ENCODE measurements around the gene KCND2. TPM values are rescaled to one million over a fixed set of nuclear protein-coding genes. Genes with fewer than 3 reads are reported as not detected.

Gene KCND2
- total RNA-seq, 2 experiments from 2014 or later, result not detected

- Mint-ChIP-seq H3K9me3 (ENCODE audit: low read depth) (peaks cover 3% of the 10 kb centered on the region), H3K27me3 (no peaks in the 10 kb centered on the region), H3K4me3 (no peak overlapping the region), H3K27ac (no peak overlapping the region), H3K4me1 (no peaks in the 10 kb centered on the region), H3K36me3 (ENCODE audit: low read depth) (no peaks in the 10 kb centered on the region)
- ATAC-seq (no peak), DNase-seq (no peak)
- ChIA-PET POLR2A (no interaction called here), CTCF (no interaction called here)
- intact Hi-C loops (cut with DNase I, micrococcal nuclease), result no loop called here
These were observed 195.6 kb downstream of the KCND2 start for GRCh38 chr7:120468611-120469010.

GRCh38 chr7:120472892-120473291 is 199.9 kb downstream of the KCND2 start:
- Mint-ChIP-seq H3K4me1 (no peaks in the 10 kb centered on the region), H3K36me3 (ENCODE audit: low read depth) (no peaks in the 10 kb centered on the region), H3K9me3 (ENCODE audit: low read depth) (peaks cover 3% of the 10 kb centered on the region), H3K27me3 (no peaks in the 10 kb centered on the region), H3K27ac (no peak overlapping the region), H3K4me3 (no peak overlapping the region)
- ATAC-seq (no peak), DNase-seq (no peak)
- ChIA-PET POLR2A (no interaction called here), CTCF (no interaction called here)
- intact Hi-C loops (cut with DNase I, micrococcal nuclease), result no loop called here

GRCh38 chr7:120473352-120473751 is 200.4 kb downstream of the KCND2 start:
- Mint-ChIP-seq H3K4me1 (no peaks in the 10 kb centered on the region), H3K27ac (no peak overlapping the region), H3K36me3 (ENCODE audit: low read depth) (no peaks in the 10 kb centered on the region), H3K27me3 (no peaks in the 10 kb centered on the region), H3K9me3 (ENCODE audit: low read depth) (peaks cover 3% of the 10 kb centered on the region), H3K4me3 (no peak overlapping the region)
- no peak for DNase-seq
- intact Hi-C loops (cut with DNase I, micrococcal nuclease), result no loop called here
- ATAC-seq, result no peak
- POLR2A ChIA-PET, result no interaction called here
- CTCF ChIA-PET, result no interaction called here

GRCh38 chr7:120475994-120476393 is 203.0 kb downstream of the KCND2 start:
- no peak for DNase-seq
- ChIA-PET CTCF (interaction anchor here (1.4 kb wide), 1 partner anchor 11 kb away, joined by 5 read pairs; no protein-coding TSS in a partner anchor), POLR2A (no interaction called here)
- H3K9me3 Mint-ChIP-seq (ENCODE audit: low read depth), result no peaks in the 10 kb centered on the region
- H3K4me3 Mint-ChIP-seq, result no peak overlapping the region
- ATAC-seq, result no peak
- H3K27me3 Mint-ChIP-seq, result no peaks in the 10 kb centered on the region
- intact Hi-C loops (cut with DNase I, micrococcal nuclease), result no loop called here
- no peaks in the 10 kb centered on the region for H3K36me3 Mint-ChIP-seq (ENCODE audit: low read depth)
- no peak overlapping the region for H3K27ac Mint-ChIP-seq
- H3K4me1 Mint-ChIP-seq, result no peaks in the 10 kb centered on the region

- intact Hi-C loops (cut with DNase I, micrococcal nuclease), result no loop called here
- Mint-ChIP-seq H3K4me3 (no peak overlapping the region), H3K27ac (no peak overlapping the region), H3K27me3 (no peaks in the 10 kb centered on the region), H3K4me1 (no peaks in the 10 kb centered on the region), H3K9me3 (ENCODE audit: low read depth) (no peaks in the 10 kb centered on the region), H3K36me3 (ENCODE audit: low read depth) (no peaks in the 10 kb centered on the region)
- CTCF ChIA-PET, result no interaction called here
- DNase-seq (no peak), ATAC-seq (no peak)
- POLR2A ChIA-PET, result no interaction called here
These were observed 207.5 kb downstream of the KCND2 start for GRCh38 chr7:120480472-120480871.

- ChIA-PET POLR2A (no interaction called here), CTCF (no interaction called here)
- DNase-seq (no peak), ATAC-seq (no peak)
- intact Hi-C loops (cut with DNase I, micrococcal nuclease), result no loop called here
- Mint-ChIP-seq H3K27me3 (no peaks in the 10 kb centered on the region), H3K4me3 (no peak overlapping the region), H3K9me3 (ENCODE audit: low read depth) (no peaks in the 10 kb centered on the region), H3K36me3 (ENCODE audit: low read depth) (no peaks in the 10 kb centered on the region), H3K4me1 (no peaks in the 10 kb centered on the region), H3K27ac (no peak overlapping the region)
These were observed 208.0 kb downstream of the KCND2 start for GRCh38 chr7:120480930-120481329.

GRCh38 chr7:120486164-120486563 is 213.2 kb downstream of the KCND2 start:
- Mint-ChIP-seq H3K36me3 (ENCODE audit: low read depth) (no peaks in the 10 kb centered on the region), H3K4me1 (no peaks in the 10 kb centered on the region), H3K27ac (no peak overlapping the region), H3K27me3 (no peaks in the 10 kb centered on the region), H3K4me3 (no peak overlapping the region), H3K9me3 (ENCODE audit: low read depth) (no peaks in the 10 kb centered on the region)
- DNase-seq, result no peak
- intact Hi-C loops (cut with DNase I, micrococcal nuclease), result no loop called here
- ChIA-PET CTCF (interaction anchor here (0.6 to 1.2 kb wide), 2 partner anchors 9 to 21 kb away, joined by 3 to 5 read pairs; no protein-coding TSS in a partner anchor), POLR2A (no interaction called here)
- no peak for ATAC-seq

- H3K36me3 Mint-ChIP-seq (ENCODE audit: low read depth), result no peaks in the 10 kb centered on the region
- CTCF ChIA-PET, result no interaction called here
- intact Hi-C loops (cut with DNase I, micrococcal nuclease), result no loop called here
These were observed 229.2 kb downstream of the KCND2 start for GRCh38 chr7:120502132-120502531.

GRCh38 chr7:120502825-120503224 is 229.8 kb downstream of the KCND2 start:
- intact Hi-C loops (cut with DNase I, micrococcal nuclease), result no loop called here
- H3K27me3 Mint-ChIP-seq, result no peaks in the 10 kb centered on the region
- ATAC-seq (no peak), DNase-seq (no peak)
- H3K4me1 Mint-ChIP-seq, result no peaks in the 10 kb centered on the region
- H3K27ac Mint-ChIP-seq, result no peak overlapping the region
- CTCF ChIA-PET, result no interaction called here
- POLR2A ChIA-PET, result no interaction called here
- peaks cover 2% of the 10 kb centered on the region for H3K9me3 Mint-ChIP-seq (ENCODE audit: low read depth)
- no peak overlapping the region for H3K4me3 Mint-ChIP-seq
- H3K36me3 Mint-ChIP-seq (ENCODE audit: low read depth), result no peaks in the 10 kb centered on the region

More at GRCh38 chr7:120502132-120502531, 229.2 kb downstream of the KCND2 start:
- POLR2A ChIA-PET, result no interaction called here
- DNase-seq, result no peak
- no peaks in the 10 kb centered on the region for H3K9me3 Mint-ChIP-seq (ENCODE audit: low read depth)
- H3K4me1 Mint-ChIP-seq, result no peaks in the 10 kb centered on the region
- no peaks in the 10 kb centered on the region for H3K27me3 Mint-ChIP-seq
- H3K4me3 Mint-ChIP-seq, result no peak overlapping the region
- no peak overlapping the region for H3K27ac Mint-ChIP-seq
- ATAC-seq, result no peak

GRCh38 chr7:120504386-120504785 is 231.4 kb downstream of the KCND2 start:
- ChIA-PET CTCF (no interaction called here), POLR2A (no interaction called here)
- intact Hi-C loops (cut with DNase I, micrococcal nuclease), result no loop called here
- H3K4me3 Mint-ChIP-seq, result no peak overlapping the region
- no peaks in the 10 kb centered on the region for H3K27me3 Mint-ChIP-seq
- H3K27ac Mint-ChIP-seq, result no peak overlapping the region
- no peaks in the 10 kb centered on the region for H3K4me1 Mint-ChIP-seq
- ATAC-seq, result no peak
- H3K9me3 Mint-ChIP-seq (ENCODE audit: low read depth), result peaks cover 2% of the 10 kb centered on the region
- no peaks in the 10 kb centered on the region for H3K36me3 Mint-ChIP-seq (ENCODE audit: low read depth)
- DNase-seq, result no peak

- Mint-ChIP-seq H3K4me1 (no peaks in the 10 kb centered on the region), H3K36me3 (ENCODE audit: low read depth) (no peaks in the 10 kb centered on the region), H3K27ac (no peak overlapping the region), H3K4me3 (no peak overlapping the region), H3K9me3 (ENCODE audit: low read depth) (peaks cover 2% of the 10 kb centered on the region), H3K27me3 (no peaks in the 10 kb centered on the region)
- ChIA-PET POLR2A (no interaction called here), CTCF (no interaction called here)
- no peak for DNase-seq
- no peak for ATAC-seq
- intact Hi-C loops (cut with DNase I, micrococcal nuclease), result no loop called here
These were observed 232.8 kb downstream of the KCND2 start for GRCh38 chr7:120505770-120506169.

GRCh38 chr7:120512701-120513100 is 239.7 kb downstream of the KCND2 start:
- ATAC-seq (no peak), DNase-seq (no peak)
- Mint-ChIP-seq H3K27ac (no peak overlapping the region), H3K4me1 (no peaks in the 10 kb centered on the region), H3K9me3 (ENCODE audit: low read depth) (no peaks in the 10 kb centered on the region), H3K36me3 (ENCODE audit: low read depth) (no peaks in the 10 kb centered on the region), H3K4me3 (no peak overlapping the region), H3K27me3 (no peaks in the 10 kb centered on the region)
- ChIA-PET CTCF (no interaction called here), POLR2A (no interaction called here)
- intact Hi-C loops (cut with DNase I, micrococcal nuclease), result no loop called here

GRCh38 chr7:120519224-120519623 is 246.2 kb downstream of the KCND2 start:
- ATAC-seq (no peak), DNase-seq (no peak)
- intact Hi-C loops (cut with DNase I, micrococcal nuclease), result no loop called here
- Mint-ChIP-seq H3K27me3 (no peaks in the 10 kb centered on the region), H3K9me3 (ENCODE audit: low read depth) (no peaks in the 10 kb centered on the region), H3K27ac (no peak overlapping the region), H3K4me3 (no peak overlapping the region), H3K4me1 (no peaks in the 10 kb centered on the region), H3K36me3 (ENCODE audit: low read depth) (no peaks in the 10 kb centered on the region)
- CTCF ChIA-PET, result no interaction called here
- POLR2A ChIA-PET, result no interaction called here

Measured in activated CD4-positive, alpha-beta T cell treated with anti-CD3 and anti-CD28 coated beads for 36 hours (primary cell).